NCI-H82 (cell line): ENCODE measurements around the gene FBLN2.
"Not testable (repeated sequence)": the region's sequence is repeated elsewhere in the genome, so short reads cannot be mapped to it uniquely, and the experiment has no call there.

ENCODE experiments used
- DNase-seq: peaks from one replicate; lab custom pipeline; 2025; lab: John Stamatoyannopoulos, UW

The FBLN2 gene

GRCh38 chr3:13513913-13514517 lies 34.9 kb upstream of the FBLN2 start:
- DNase-seq, result no peak

GRCh38 chr3:13514639-13515435 lies 34.1 kb upstream of the FBLN2 start:
- no peak for DNase-seq

GRCh38 chr3:13515786-13516759 lies 32.9 kb upstream of the FBLN2 start:
- no peak for DNase-seq

- no peak for DNase-seq
Measured at GRCh38 chr3:13516760-13517135, 32.2 kb upstream of the FBLN2 start.

- no peak for DNase-seq
Measured at GRCh38 chr3:13517253-13517977, 31.5 kb upstream of the FBLN2 start.

GRCh38 chr3:13518516-13518953 lies 30.4 kb upstream of the FBLN2 start:
- no peak for DNase-seq

GRCh38 chr3:13519006-13519791 lies 29.7 kb upstream of the FBLN2 start:
- peak; percentile 8 for DNase-seq

- no peak for DNase-seq
Measured at GRCh38 chr3:13520326-13520880, 28.5 kb upstream of the FBLN2 start.

- DNase-seq, result no peak
Measured at GRCh38 chr3:13521309-13521708, 27.6 kb upstream of the FBLN2 start.

GRCh38 chr3:13521749-13522148 lies 27.2 kb upstream of the FBLN2 start:
- DNase-seq, result not testable (repeated sequence)

- no peak for DNase-seq
Measured at GRCh38 chr3:13522236-13522635, 26.7 kb upstream of the FBLN2 start.

GRCh38 chr3:13524979-13525669 lies 23.8 kb upstream of the FBLN2 start:
- no peak for DNase-seq

GRCh38 chr3:13525827-13526625 lies 22.9 kb upstream of the FBLN2 start:
- DNase-seq, result no peak

GRCh38 chr3:13526626-13526949 lies 22.3 kb upstream of the FBLN2 start:
- DNase-seq, result no peak

- peak; percentile 63 for DNase-seq
Measured at GRCh38 chr3:13528217-13528867, 20.6 kb upstream of the FBLN2 start.

- DNase-seq, result no peak
Measured at GRCh38 chr3:13529196-13530112, 19.5 kb upstream of the FBLN2 start.

- DNase-seq, result no peak
Measured at GRCh38 chr3:13530241-13531009, 18.5 kb upstream of the FBLN2 start.
